HepG2 (cell line): ENCODE results near the gene TBCD. TPM values are rescaled to one million over a fixed set of nuclear protein-coding genes. Genes with fewer than 3 reads are reported as not detected.
A peak's percentile ranks its signal among the peaks of the same experiment; 100 is the strongest.

Source experiments
- ATAC-seq: fragments of 200-7000 bp; cut with Tn5 transposase; 3 replicates; pipeline ENCODE4 v1.9.1; 2020; ENCODE audit warnings: mild to moderate bottlenecking, moderate library complexity
- BruUV-seq: library from RNA; stranded (reverse); fragments of 400-500 nt; replicated peaks from 2 replicates; lab custom pipeline; 2021; lab: Mats Ljungman, UMichigan
- CTCF ChIA-PET: fragments of 300-600 bp; formaldehyde crosslinking; extraction: SDS; loops from one replicate; lab custom pipeline; 2021; ENCODE audit warnings: low total read pairs, inconsistent platforms, low intra/inter-chr PET ratio; lab: Yijun Ruan, JAX
- POLR2A ChIA-PET: fragments of 350-600 bp; sonication (Branson Sonifier 250); formaldehyde crosslinking; loops from one replicate; lab custom pipeline; 2020; ENCODE audit warnings: antibody characterized with exemption, inconsistent platforms; lab: Yijun Ruan, JAX
- DNase-seq: peaks from one replicate; pipeline ENCODE4 v3.0.0-alpha.2; 2015; ENCODE audit warnings: low spot score
- FAIRE-seq: peaks from 3 replicates; lab custom pipeline; 2011; peaks lifted over from hg19 to GRCh38; lab: Jason Lieb, UNC
- H2AFZ ChIP-seq: one replicate; pipeline ENCODE4 v1.6.1; 2011; ENCODE audit warnings: low read length, inconsistent platforms
- H3K27ac ChIP-seq: fragments of 300-600 bp; 3 replicates; pipeline ENCODE4 v1.8.0; 2011; ENCODE audit warnings: mixed run types, mild to moderate bottlenecking, mixed read lengths, low read length, inconsistent platforms; ENCODE audit not compliant: insufficient read depth; ENCODE audit errors: extremely low read length
- H3K27me3 ChIP-seq, 2 experiments: fragments of 200-600 bp in 1 of 2; 2 replicates in 1 of 2; 3 replicates in 1 of 2; pipeline versions ENCODE4 v1.6.0 to v1.8.0; 2011; ENCODE audit warnings: low read length in 2 of 2, mild to moderate bottlenecking in 2 of 2, moderate library complexity in 2 of 2, inconsistent platforms in 1 of 2; ENCODE audit not compliant: insufficient read depth in 2 of 2, control insufficient read depth in 1 of 2
- H3K36me3 ChIP-seq, 2 experiments: fragments of 200-600 bp in 1 of 2; replicated peaks in 1 of 2; 2 replicates in 1 of 2; 3 replicates in 1 of 2; pipeline versions ENCODE4 v1.5.1 to v1.8.0; 2011; ENCODE audit warnings: low read length in 2 of 2, inconsistent platforms in 1 of 2; ENCODE audit not compliant: insufficient read depth in 2 of 2, control insufficient read depth in 1 of 2
- H3K4me1 ChIP-seq: 2 replicates; pipeline ENCODE4 v1.5.1; 2012; ENCODE audit warnings: low read length, inconsistent platforms; ENCODE audit not compliant: insufficient read depth
- H3K4me2 ChIP-seq: 2 replicates; pipeline ENCODE4 v1.6.0; 2011; ENCODE audit warnings: low read depth, low read length, inconsistent platforms
- H3K4me3 ChIP-seq, 3 experiments: fragments of 200-600 bp in 1 of 3; sonication (generic), shearing (Covaris generic) in 1 of 3; replicated peaks in 1 of 3; 2 replicates each; pipeline ENCODE4 v1.5.1; 2011 to 2016; ENCODE audit warnings: low read length in 3 of 3, inconsistent platforms in 2 of 3, low read depth in 2 of 3, mild to moderate bottlenecking in 2 of 3, control low read depth in 1 of 3, mixed read lengths in 1 of 3; ENCODE audit not compliant: insufficient read depth in 1 of 3
- H3K79me2 ChIP-seq: one replicate; pipeline ENCODE4 v1.6.1; 2011; ENCODE audit warnings: low read length, inconsistent platforms; ENCODE audit not compliant: insufficient read depth
- H3K9ac ChIP-seq: 2 replicates; pipeline ENCODE4 v1.6.0; 2011; ENCODE audit warnings: mild to moderate bottlenecking, low read depth, low read length, inconsistent platforms; ENCODE audit not compliant: insufficient read depth
- H3K9me3 ChIP-seq: 2 replicates; pipeline ENCODE4 v1.5.1; 2012; ENCODE audit warnings: mild to moderate bottlenecking, low read length
- H4K20me1 ChIP-seq: 2 replicates; pipeline ENCODE4 v1.6.0; 2011; ENCODE audit warnings: inconsistent platforms, mild to moderate bottlenecking, low read length, moderate library complexity; ENCODE audit not compliant: insufficient read depth
- ADNP ChIP-seq: sonication (generic); formaldehyde crosslinking; IDR thresholded peaks from 2 replicates; pipeline ENCODE4 v1.4.0; 2020; ENCODE audit warnings: missing genetic modification reagents
- ATAD3A ChIP-seq: sonication (generic); formaldehyde crosslinking; IDR thresholded peaks from 2 replicates; pipeline ENCODE4 v1.4.0; 2020; ENCODE audit warnings: missing genetic modification reagents
- HNRNPL ChIP-seq: fragments of 200-400 bp; formaldehyde crosslinking; IDR thresholded peaks from 2 replicates; pipeline ENCODE4 v1.6.1; 2017; ENCODE audit warnings: mild to moderate bottlenecking, low read depth, low read length
- SRY ChIP-seq: sonication (generic); formaldehyde crosslinking; IDR thresholded peaks from 2 replicates; pipeline ENCODE4 v1.8.0; 2022; ENCODE audit warnings: mild to moderate bottlenecking, missing genetic modification reagents
- ZMYM2 ChIP-seq: sonication (generic); formaldehyde crosslinking; IDR thresholded peaks from 2 replicates; pipeline ENCODE4 v1.8.0; 2022; ENCODE audit warnings: mild to moderate bottlenecking, missing genetic modification reagents
- whole genome bisulfite sequencing: methylation state at CpG from one replicate; pipeline ENCODE4 v1.1.6; 2017; ENCODE audit warnings: low lambda C conversion rate; 5-methylcytosine and 5-hydroxymethylcytosine counted together
- in situ Hi-C: cut with HindIII; loops from 2 replicates; pipeline ENCODE4 v1.10.0; 2017; ENCODE audit warnings: low pct_unique_long_range_greater_than_20kb; ENCODE audit not compliant: extremely low pct_ligation_motif_present
- intact Hi-C: fragments of 100-400 bp; cut with micrococcal nuclease; formaldehyde crosslinking; loops from one replicate; pipeline ENCODE4 v1.10.0; 2022; ENCODE audit not compliant: unreplicated experiment
- polyA plus RNA-seq, 8 experiments: library from polyadenylated mRNA; depleted of rRNA in 3 of 8; stranded (reverse) in 7 of 8; unstranded in 1 of 8; fragments of >200 nt; fragmentation: Illumina TruSeq in 4 of 8; extraction: Trizol in 4 of 8; gene quantifications; 2 replicates each; pipeline versions ENCODE4 v1.2.1 to v1.2.3, GENCODE V29; 2011 to 2016; ENCODE audit warnings: low read depth in 4 of 8, missing spikeins in 1 of 8, mixed read lengths in 1 of 8; ENCODE audit not compliant: insufficient read depth in 1 of 8
- total RNA-seq, 5 experiments: library from RNA; depleted of rRNA; stranded (reverse); fragments of >200 nt; fragmentation: Illumina TruSeq; extraction: Trizol; gene quantifications; 2 replicates each; pipeline ENCODE4 v1.2.3, GENCODE V29; 2016; ENCODE audit warnings: low read depth in 1 of 5
- TF ChIP-seq, protein P1 (sequence below): sonication (generic); formaldehyde crosslinking; IDR thresholded peaks from 2 replicates; pipeline ENCODE4 v1.5.1; 2020; ENCODE audit warnings: mild to moderate bottlenecking, missing genetic modification reagents, moderate library complexity
- TF ChIP-seq, protein P2 (sequence below): IDR thresholded peaks from 2 replicates; pipeline ENCODE4 v1.6.1; 2012; ENCODE audit warnings: inconsistent platforms

TBCD gene
- total and polyA plus RNA-seq, 2 of the 13 experiments (the other 11 are each of a cell fraction or from before 2014, with no cell fraction given), result 33.9 to 54.8 TPM

DNA sequence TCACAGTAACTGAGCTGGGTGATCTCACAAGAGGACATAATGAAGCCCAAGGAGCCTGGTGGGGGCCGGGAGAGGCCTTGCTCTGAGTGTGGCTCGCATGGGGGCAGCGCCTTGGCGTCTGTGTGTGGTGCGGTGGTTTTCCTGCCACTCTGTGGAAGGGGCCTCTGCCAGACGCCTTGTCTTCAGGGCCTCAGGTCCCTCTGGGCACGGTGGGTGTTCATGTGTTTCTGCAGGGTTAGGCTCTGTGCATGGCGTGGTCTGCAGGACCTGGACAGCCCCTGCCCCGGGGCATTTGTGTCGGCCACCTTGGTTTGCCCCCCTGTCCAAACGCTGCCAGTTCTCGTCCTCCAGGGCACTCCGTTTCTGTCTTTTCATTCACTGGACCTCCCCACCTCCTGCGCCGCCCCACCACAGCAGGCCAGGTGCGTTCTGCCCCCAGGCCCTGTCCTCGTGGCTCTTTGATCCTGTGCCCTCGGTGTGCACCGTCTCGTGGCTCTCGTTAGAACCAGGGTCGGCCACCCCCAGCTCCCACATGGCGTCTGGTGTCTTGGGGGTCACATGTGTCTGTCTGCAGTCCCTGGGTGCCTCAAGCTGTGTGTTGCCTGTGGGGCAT lies 131.7 kb downstream of the TBCD start:
- Histone ChIP-seq H2AFZ (no peak overlapping the region), H3K9ac (no peak overlapping the region), H4K20me1 (no peaks in the 10 kb centered on the region), H3K4me3 (no peak overlapping the region), H3K27ac (no peak overlapping the region), H3K27me3 (no peaks in the 10 kb centered on the region), H3K36me3 (no peaks in the 10 kb centered on the region; a peak in 1 of 5 replicates), H3K4me2 (no peak overlapping the region), H3K9me3 (no peaks in the 10 kb centered on the region), H3K79me2 (peaks cover 3% of the 10 kb centered on the region), H3K4me1 (peaks cover 55% of the 10 kb centered on the region)
- WGBS, result 98% methylated on average over 22 of the region's 23 CpGs
- peak; percentile 32; the same call in 1 of the 2 replicates for TF ChIP-seq HNRNPL
- no peak for TF ChIP-seq ADNP (CRISPR knock-in tag)
- ChIA-PET CTCF (no interaction called here), POLR2A (no interaction called here)
- DNase-seq (no peak), ATAC-seq (no peak), FAIRE-seq (no peak)
- no TSS peak for BruUV-seq
- intact Hi-C loops (no loop called here), in situ Hi-C loops (no loop called here)

DNA sequence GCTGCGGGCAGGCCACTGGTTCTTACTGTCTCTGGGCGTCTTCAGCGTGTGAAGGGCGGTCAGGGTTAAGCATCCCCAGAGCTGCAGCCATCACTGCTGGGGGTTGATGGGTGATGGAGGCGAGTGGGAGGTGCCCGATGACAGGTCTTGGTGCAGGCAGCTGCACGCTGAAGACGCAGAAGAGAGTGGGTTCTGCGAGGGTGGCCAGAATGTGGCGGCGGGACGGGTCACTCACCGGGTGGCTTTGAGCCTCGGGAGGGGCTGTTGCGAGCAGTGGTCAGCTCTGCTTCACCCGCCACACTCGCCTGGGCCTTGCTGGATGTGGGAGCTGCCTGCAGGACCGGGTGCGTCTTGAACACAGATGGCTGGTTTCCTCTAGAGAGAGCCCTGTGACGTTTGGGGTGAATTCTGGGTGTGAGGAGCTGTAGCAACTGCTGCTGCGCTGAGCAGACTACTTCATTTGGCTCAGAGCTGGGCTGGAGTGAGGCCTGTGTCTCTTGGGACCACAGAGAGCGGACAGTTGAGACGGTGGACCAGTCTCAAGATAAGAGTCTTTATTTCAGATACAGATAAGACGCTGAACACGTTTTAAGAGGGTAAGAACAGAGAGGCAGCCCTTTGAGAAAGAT lies 132.6 kb downstream of the TBCD start:
- Histone ChIP-seq H2AFZ (no peak overlapping the region), H3K27ac (no peak overlapping the region), H4K20me1 (no peaks in the 10 kb centered on the region), H3K36me3 (no peaks in the 10 kb centered on the region), H3K79me2 (peaks cover 3% of the 10 kb centered on the region), H3K9me3 (no peaks in the 10 kb centered on the region), H3K4me1 (peaks cover 63% of the 10 kb centered on the region), H3K9ac (no peak overlapping the region), H3K4me2 (no peak overlapping the region), H3K4me3 (no peak overlapping the region), H3K27me3 (no peaks in the 10 kb centered on the region)
- intact Hi-C loops, result no loop called here
- in situ Hi-C loops, result no loop called here
- BruUV-seq, result no TSS peak
- POLR2A ChIA-PET, result no interaction called here
- 95% methylated on average over 25 of the region's 25 CpGs for WGBS
- no peak for FAIRE-seq
- CTCF ChIA-PET, result no interaction called here
- DNase-seq, result no peak
- no peak for ATAC-seq
- TF ChIP-seq SRY (CRISPR knock-in tag), result no peak
- no peak for TF ChIP-seq ATAD3A (CRISPR knock-in tag)
- TF ChIP-seq, protein P1, sequence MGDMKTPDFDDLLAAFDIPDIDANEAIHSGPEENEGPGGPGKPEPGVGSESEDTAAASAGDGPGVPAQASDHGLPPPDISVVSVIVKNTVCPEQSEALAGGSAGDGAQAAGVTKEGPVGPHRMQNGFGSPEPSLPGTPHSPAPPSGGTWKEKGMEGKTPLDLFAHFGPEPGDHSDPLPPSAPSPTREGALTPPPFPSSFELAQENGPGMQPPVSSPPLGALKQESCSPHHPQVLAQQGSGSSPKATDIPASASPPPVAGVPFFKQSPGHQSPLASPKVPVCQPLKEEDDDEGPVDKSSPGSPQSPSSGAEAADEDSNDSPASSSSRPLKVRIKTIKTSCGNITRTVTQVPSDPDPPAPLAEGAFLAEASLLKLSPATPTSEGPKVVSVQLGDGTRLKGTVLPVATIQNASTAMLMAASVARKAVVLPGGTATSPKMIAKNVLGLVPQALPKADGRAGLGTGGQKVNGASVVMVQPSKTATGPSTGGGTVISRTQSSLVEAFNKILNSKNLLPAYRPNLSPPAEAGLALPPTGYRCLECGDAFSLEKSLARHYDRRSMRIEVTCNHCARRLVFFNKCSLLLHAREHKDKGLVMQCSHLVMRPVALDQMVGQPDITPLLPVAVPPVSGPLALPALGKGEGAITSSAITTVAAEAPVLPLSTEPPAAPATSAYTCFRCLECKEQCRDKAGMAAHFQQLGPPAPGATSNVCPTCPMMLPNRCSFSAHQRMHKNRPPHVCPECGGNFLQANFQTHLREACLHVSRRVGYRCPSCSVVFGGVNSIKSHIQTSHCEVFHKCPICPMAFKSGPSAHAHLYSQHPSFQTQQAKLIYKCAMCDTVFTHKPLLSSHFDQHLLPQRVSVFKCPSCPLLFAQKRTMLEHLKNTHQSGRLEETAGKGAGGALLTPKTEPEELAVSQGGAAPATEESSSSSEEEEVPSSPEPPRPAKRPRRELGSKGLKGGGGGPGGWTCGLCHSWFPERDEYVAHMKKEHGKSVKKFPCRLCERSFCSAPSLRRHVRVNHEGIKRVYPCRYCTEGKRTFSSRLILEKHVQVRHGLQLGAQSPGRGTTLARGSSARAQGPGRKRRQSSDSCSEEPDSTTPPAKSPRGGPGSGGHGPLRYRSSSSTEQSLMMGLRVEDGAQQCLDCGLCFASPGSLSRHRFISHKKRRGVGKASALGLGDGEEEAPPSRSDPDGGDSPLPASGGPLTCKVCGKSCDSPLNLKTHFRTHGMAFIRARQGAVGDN (CRISPR knock-in tag), result no peak
- no peak for TF ChIP-seq ZMYM2
- TF ChIP-seq, protein P2, sequence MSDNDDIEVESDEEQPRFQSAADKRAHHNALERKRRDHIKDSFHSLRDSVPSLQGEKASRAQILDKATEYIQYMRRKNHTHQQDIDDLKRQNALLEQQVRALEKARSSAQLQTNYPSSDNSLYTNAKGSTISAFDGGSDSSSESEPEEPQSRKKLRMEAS, result no peak
